Gastrocnemius medialis (tissue), 4 donors: ENCODE data around the gene PIK3CG. TPM values are rescaled to one million over a fixed set of nuclear protein-coding genes. Genes with fewer than 3 reads are reported as not detected.
A peak's percentile ranks its signal among the peaks of the same experiment; 100 is the strongest.

Experiments
- ATAC-seq, 2 donors: fragments of 150-250 bp; one replicate each; pipeline ENCODE4 v1.9.1; 2016
- DNase-seq, 2 donors: peaks; one replicate each; pipeline ENCODE4 v3.0.0-alpha.2; 2019
- H3K27ac ChIP-seq, 4 donors: fragments of 200-600 bp; sonication (generic); 1 replicate in 1 of 4; 2 replicates in 3 of 4; pipeline ENCODE4 v1.5.1; 2016 to 2018; ENCODE audit warnings: mild to moderate bottlenecking in 2 of 4, moderate library complexity in 1 of 4
- H3K27me3 ChIP-seq, 3 donors: fragments of 200-600 bp; sonication (generic) in 2 of 3; 1 replicate in 1 of 3; 2 replicates in 2 of 3; pipeline versions ENCODE4 v1.5.1 to v1.6.0; 2016 to 2019; ENCODE audit warnings: mild to moderate bottlenecking in 1 of 3, moderate library complexity in 1 of 3
- H3K36me3 ChIP-seq, 2 donors: fragments of 200-600 bp; sonication (generic) in 1 of 2; one replicate each; pipeline ENCODE4 v1.5.1; 2017 to 2018
- H3K4me1 ChIP-seq, 2 donors: fragments of 200-600 bp; sonication (generic) in 1 of 2; one replicate each; pipeline ENCODE4 v1.5.1; 2016 to 2017; ENCODE audit warnings: mild to moderate bottlenecking in 2 of 2
- H3K4me3 ChIP-seq, 4 donors: fragments of 200-600 bp; sonication (generic) in 3 of 4; 1 replicate in 1 of 4; 2 replicates in 3 of 4; pipeline ENCODE4 v1.5.1; 2016 to 2019; ENCODE audit warnings: mild to moderate bottlenecking in 2 of 4
- H3K9me3 ChIP-seq, 3 donors: fragments of 200-600 bp; sonication (generic) in 2 of 3; 1 replicate in 1 of 3; 2 replicates in 2 of 3; pipeline ENCODE4 v1.5.1; 2016 to 2019
- POLR2A ChIP-seq, 2 donors: fragments of 450-650 bp; IDR thresholded peaks; one replicate each; pipeline ENCODE4 v1.6.1; 2017; ENCODE audit warnings: antibody characterized with exemption in 2 of 2, mild to moderate bottlenecking in 2 of 2, moderate library complexity in 2 of 2
- in situ Hi-C, 4 donors: fragments of 200-750 bp; cut with MboI; loops; one replicate each; pipeline versions ENCODE4 v1.15.0 to v1.8.0; 2017; ENCODE audit warnings: low sequenced_read_pairs in 4 of 4
- intact Hi-C: fragments of 100-400 bp; cut with DNase I; formaldehyde crosslinking; loops from one replicate; pipeline ENCODE4 v1.15.1; 2023; ENCODE audit warnings: low total_unique reads
- total RNA-seq, 4 donors: library from RNA; depleted of rRNA; stranded (reverse); fragments of >200 nt; gene quantifications; one replicate each; pipeline versions ENCODE4 v1.1.0 to v1.2.3, GENCODE V29; 2016
- TF ChIP-seq, protein P1 (sequence below), 5 experiments: fragments of 450-650 bp in 3 of 5; fragments of 200-600 bp in 2 of 5; sonication (generic) in 2 of 5; IDR thresholded peaks in 4 of 5; conservative IDR thresholded peaks in 1 of 5; 1 replicate in 4 of 5; 2 replicates in 1 of 5; pipeline ENCODE4 v1.5.1; 2016 to 2019; ENCODE audit warnings: antibody characterized with exemption in 5 of 5, mild to moderate bottlenecking in 3 of 5, moderate library complexity in 3 of 5

Gene PIK3CG
- total RNA-seq: 1 to 10 TPM in 1 of 4 donors, under 1 TPM in 3; 0.51 to 1.4 (median 0.83) TPM

DNA sequence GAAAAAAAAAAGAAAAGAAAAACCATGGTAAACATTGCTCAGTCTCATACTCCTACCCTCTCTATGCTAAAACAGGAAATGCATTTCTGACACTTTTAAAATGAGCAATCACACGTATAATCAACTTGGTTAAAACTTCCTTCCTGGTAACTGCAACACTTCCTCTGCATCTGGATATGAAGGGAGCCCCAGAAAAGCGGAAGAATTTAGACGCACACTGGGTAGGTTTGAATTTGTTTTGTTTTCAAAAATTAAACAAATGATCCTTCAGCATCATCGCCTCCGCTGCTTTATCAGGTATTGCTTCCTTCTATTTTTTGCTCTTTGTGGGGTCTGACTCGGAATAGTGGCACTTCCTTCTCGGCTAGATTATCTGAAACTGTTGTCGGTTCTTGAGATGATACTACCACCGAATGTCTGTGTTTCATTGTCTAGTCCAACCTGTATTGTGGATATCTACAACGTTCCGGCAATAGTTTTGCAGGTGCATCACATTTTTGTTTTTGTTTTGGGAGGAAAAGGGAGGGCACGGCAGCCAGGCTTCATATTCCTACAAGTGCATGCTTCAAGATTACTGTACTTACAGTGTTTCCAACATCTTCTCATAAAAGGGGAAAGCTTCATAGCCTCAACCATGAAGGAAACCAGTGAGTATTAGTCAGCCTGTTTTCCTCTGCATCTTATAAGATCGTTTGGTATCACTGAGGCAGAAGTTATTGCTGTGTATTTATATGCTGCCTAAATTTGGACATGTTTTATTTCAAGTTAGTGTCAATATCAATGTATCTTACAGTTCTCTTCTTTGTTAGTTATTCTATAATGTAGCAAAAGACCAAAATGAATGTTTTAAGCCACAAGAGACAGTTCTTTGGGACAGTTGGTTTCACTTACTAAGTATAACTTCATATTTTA is at the start of gene PIK3CG:
Gene PIK3CG, plus strand, starts transcription at position 153 of the 912 bp plus-strand sequence. CDS start 2,280 bp downstream, outside the sequence.
- H3K27me3 ChIP-seq: no peaks in the 10 kb centered on the region
- in situ Hi-C loops: no loop called here
- ATAC-seq (no peak), DNase-seq (no peak)
- H3K4me3 ChIP-seq: peak within 1 kb of the TSS; percentile 32 to 39 (median 36)
- no peaks in the 10 kb centered on the region for H3K4me1 ChIP-seq
- peak within 1 kb of the TSS in 2 of 4 donors; percentile 16 to 24 for H3K27ac ChIP-seq
- no peaks in the 10 kb centered on the region for H3K9me3 ChIP-seq
- H3K36me3 ChIP-seq: no peaks in the 10 kb centered on the region
- TF ChIP-seq, protein P1, sequence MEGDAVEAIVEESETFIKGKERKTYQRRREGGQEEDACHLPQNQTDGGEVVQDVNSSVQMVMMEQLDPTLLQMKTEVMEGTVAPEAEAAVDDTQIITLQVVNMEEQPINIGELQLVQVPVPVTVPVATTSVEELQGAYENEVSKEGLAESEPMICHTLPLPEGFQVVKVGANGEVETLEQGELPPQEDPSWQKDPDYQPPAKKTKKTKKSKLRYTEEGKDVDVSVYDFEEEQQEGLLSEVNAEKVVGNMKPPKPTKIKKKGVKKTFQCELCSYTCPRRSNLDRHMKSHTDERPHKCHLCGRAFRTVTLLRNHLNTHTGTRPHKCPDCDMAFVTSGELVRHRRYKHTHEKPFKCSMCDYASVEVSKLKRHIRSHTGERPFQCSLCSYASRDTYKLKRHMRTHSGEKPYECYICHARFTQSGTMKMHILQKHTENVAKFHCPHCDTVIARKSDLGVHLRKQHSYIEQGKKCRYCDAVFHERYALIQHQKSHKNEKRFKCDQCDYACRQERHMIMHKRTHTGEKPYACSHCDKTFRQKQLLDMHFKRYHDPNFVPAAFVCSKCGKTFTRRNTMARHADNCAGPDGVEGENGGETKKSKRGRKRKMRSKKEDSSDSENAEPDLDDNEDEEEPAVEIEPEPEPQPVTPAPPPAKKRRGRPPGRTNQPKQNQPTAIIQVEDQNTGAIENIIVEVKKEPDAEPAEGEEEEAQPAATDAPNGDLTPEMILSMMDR (IDR thresholded peaks at IDR 0.05 in 4 of 5, conservative IDR thresholded peaks at IDR 0.05 in 1 of 5): no peak
- no peak for TF ChIP-seq POLR2A (IDR thresholded peaks at IDR 0.05)
- intact Hi-C loops: no loop called here

DNA sequence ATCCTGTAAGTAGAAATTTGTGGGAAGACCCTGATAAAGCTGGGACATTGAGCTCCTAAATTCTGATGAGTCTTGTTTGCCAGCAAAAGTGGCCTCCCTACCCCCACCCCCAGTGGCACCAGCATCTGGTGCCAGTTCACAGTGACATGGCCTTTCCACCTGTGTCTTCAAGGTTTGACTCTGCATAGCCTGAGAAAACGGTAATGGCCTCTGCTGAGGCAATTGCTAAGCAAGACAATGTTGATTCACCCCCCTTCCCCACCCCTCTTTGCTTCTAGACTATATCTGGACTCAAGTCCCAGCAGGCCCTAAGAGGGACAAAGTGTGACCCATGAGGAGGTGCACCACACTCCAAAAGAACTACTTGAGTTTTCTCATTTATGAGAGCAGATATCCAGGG is 48.0 kb upstream of the PIK3CG start:
- no peaks in the 10 kb centered on the region for H3K9me3 ChIP-seq
- H3K4me3 ChIP-seq: no peak overlapping the region
- DNase-seq (no peak), ATAC-seq (no peak)
- TF ChIP-seq POLR2A (IDR thresholded peaks at IDR 0.05): no peak
- H3K27ac ChIP-seq: no peak overlapping the region
- H3K4me1 ChIP-seq: peaks cover 0 to 8% of the 10 kb centered on the region in 2 donors
- in situ Hi-C loops: no loop called here
- H3K27me3 ChIP-seq: no peaks in the 10 kb centered on the region
- no peaks in the 10 kb centered on the region for H3K36me3 ChIP-seq
- intact Hi-C loops: no loop called here

DNA sequence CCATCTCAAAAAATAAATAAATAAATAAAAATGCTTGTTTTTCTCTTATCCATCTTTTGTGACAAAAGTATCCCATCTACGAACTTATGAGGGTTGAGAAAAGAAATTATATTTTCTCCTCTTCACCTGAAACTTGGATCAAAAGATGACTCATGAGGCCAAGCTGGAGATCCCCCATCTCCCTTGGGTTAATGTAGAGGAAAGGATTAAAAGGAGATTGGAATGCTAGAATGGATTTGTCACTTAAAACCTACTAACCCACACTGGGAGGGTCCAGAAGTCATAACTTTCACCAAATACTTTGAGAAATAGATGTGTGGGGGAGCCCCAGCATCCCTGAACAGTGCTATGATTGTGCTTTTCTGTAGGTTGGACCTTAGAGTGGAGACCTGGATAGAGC is 46.3 kb upstream of the PIK3CG start:
- TF ChIP-seq, protein P1 (IDR thresholded peaks at IDR 0.05 in 4 of 5, conservative IDR thresholded peaks at IDR 0.05 in 1 of 5): no peak
- TF ChIP-seq POLR2A (IDR thresholded peaks at IDR 0.05): no peak
- Histone ChIP-seq H3K27me3 (no peaks in the 10 kb centered on the region), H3K27ac (no peak overlapping the region), H3K4me1 (no peaks in the 10 kb centered on the region), H3K36me3 (no peaks in the 10 kb centered on the region), H3K9me3 (no peaks in the 10 kb centered on the region), H3K4me3 (no peak overlapping the region)
- in situ Hi-C loops: no loop called here
- intact Hi-C loops: no loop called here
- no peak for ATAC-seq
- no peak for DNase-seq

DNA sequence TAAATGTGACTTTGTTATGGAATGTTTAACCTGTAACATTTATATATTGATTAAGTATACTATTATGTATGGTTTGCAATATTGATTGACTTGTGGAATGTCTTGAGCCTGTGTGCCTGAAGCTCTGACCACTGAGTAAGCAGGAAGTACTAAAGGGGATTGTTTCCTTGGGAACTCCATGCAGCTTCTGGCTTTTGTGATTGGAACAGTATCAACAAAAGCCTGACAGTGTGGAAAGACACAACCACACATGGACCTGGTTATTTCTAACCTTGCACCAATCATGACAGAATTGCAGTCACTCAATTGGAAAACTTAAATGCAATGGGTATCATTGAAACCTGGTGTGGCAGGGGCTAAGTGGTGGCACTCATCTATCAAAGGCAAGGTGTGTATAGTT is 45.5 kb upstream of the PIK3CG start:
- intact Hi-C loops (no loop called here), in situ Hi-C loops (no loop called here)
- no peak overlapping the region for H3K27ac ChIP-seq
- no peaks in the 10 kb centered on the region for H3K4me1 ChIP-seq
- no peak overlapping the region for H3K4me3 ChIP-seq
- ATAC-seq (no peak), DNase-seq (no peak)
- H3K9me3 ChIP-seq: no peaks in the 10 kb centered on the region
- H3K36me3 ChIP-seq: no peaks in the 10 kb centered on the region
- H3K27me3 ChIP-seq: no peaks in the 10 kb centered on the region
- no peak for TF ChIP-seq POLR2A (IDR thresholded peaks at IDR 0.05)
- TF ChIP-seq, protein P1 (IDR thresholded peaks at IDR 0.05 in 4 of 5, conservative IDR thresholded peaks at IDR 0.05 in 1 of 5): no peak

DNA sequence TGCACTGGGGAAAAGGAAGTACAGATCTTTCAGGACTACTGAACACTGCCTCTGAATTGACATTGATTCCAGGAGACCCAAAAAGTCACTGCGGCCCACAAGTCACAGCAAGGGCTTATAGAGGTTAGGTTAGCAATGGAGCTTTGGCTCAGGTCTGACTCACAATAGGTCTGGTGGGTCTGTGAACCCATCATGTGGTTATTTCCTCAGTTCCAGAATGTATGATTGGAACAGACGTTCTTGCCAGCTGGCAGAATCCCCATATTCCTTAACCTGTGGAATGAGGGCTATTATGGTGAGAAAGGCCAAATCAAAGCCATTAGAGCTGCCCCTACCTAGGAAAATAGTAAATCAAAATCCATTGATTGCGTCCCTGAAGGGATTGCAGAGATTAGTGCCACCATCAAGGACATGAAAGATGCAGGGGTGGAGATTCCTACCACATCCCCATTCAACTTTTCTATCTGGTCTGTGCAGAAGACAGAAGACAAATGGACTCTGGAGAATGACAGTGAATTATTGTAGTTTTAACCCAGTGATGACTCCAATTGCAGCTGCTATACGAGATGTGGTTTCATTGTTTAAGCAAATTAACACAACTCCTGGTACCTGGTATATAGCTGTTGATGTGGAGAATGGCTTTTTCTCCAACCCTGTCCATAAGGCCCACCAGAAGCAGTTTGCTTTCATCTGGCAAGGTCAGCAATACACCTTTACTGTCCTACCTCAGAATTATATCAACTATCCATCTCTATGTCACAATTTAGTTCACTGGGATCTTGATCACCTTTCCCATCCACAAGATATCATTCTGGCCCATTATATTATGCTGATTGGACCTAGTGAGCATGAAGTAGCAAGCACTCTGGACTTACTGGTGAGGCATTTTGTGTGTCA is 44.5 kb upstream of the PIK3CG start:
- H3K36me3 ChIP-seq: no peaks in the 10 kb centered on the region
- no peaks in the 10 kb centered on the region for H3K4me1 ChIP-seq
- in situ Hi-C loops (no loop called here), intact Hi-C loops (no loop called here)
- ATAC-seq (no peak), DNase-seq (no peak)
- H3K4me3 ChIP-seq: no peak overlapping the region
- no peaks in the 10 kb centered on the region for H3K27me3 ChIP-seq
- H3K9me3 ChIP-seq: no peaks in the 10 kb centered on the region
- no peak overlapping the region for H3K27ac ChIP-seq
- TF ChIP-seq, protein P1 (IDR thresholded peaks at IDR 0.05 in 4 of 5, conservative IDR thresholded peaks at IDR 0.05 in 1 of 5): no peak
- no peak for TF ChIP-seq POLR2A (IDR thresholded peaks at IDR 0.05)
